Heart left ventricle (tissue), 13 donors: ENCODE data around the gene ENGASE.

ENCODE experiments used
- POLR2A ChIP-seq, 2 donors: fragments of 450-650 bp; IDR thresholded peaks; one replicate each; pipeline ENCODE4 v1.6.1; 2017; ENCODE audit warnings: antibody characterized with exemption in 2 of 2, mild to moderate bottlenecking in 2 of 2, moderate library complexity in 2 of 2
- TF ChIP-seq, protein P1 (sequence below), 12 donors: fragments of 200-600 bp; sonication (generic) in 4 of 12; IDR thresholded peaks; one replicate each; pipeline versions ENCODE4 v1.5.0 to v1.8.0; 2018 to 2022; ENCODE audit warnings: antibody characterized with exemption in 12 of 12, mild to moderate bottlenecking in 5 of 12
- donor health status: ischemic (EF 13 %, LVEDD 7.1; RV severe dilation, severe dysfunction).
- donor health status: DM: no; HTN: yes; CAD: no.
- donor health status: DM: no; HTN: no; CAD: no.
- donor health status: ischemic (EF 25% LVEDD 6.9; RV normal size, moderate dysfunction).
- donor health status: ischemic (EF 25% LVEDD 5.7; RV mildly dilated, moderate dysfunction).
- donor health status: ischemic (EF 35%, LVEDD 5.7; RV mildly dilated, moderate dysfunction).
- donor health status: nonischemic (EF 11% LVEDD 7.7; RV severe dilation, severe dysfunction).
- donor health status: DM: yes; HTN: yes; CAD: no.
- donor health status: PGD.
- donor health status: ischemic (EF 29% LVEDD 5.4; RV normal size, mild dysfunction).
- donor health status: nonischemic (EF 23%, LVEDD 6.1; RV moderate dilation, normal function).

DNA sequence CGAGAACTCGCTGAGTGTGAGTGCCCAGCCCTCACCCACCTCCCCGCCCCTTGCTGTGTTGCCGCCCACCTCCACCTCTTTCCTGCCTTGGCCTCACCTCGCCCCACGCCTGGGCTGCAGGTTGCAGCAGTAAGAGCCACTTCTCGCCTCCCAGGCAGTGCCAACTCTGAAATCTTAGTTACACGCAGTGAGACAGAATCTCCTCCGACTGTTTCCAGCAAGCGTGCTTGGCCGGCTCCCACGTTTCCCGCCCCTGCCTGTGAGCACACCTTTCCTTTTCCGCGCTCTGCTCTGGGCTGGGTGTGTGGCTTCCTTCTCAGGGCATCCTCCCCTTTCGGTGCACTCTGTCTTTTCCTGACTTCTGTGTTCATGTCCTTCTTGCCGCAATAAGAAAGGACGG, 5.7 kb downstream of the ENGASE start:
- TF ChIP-seq, protein P1, sequence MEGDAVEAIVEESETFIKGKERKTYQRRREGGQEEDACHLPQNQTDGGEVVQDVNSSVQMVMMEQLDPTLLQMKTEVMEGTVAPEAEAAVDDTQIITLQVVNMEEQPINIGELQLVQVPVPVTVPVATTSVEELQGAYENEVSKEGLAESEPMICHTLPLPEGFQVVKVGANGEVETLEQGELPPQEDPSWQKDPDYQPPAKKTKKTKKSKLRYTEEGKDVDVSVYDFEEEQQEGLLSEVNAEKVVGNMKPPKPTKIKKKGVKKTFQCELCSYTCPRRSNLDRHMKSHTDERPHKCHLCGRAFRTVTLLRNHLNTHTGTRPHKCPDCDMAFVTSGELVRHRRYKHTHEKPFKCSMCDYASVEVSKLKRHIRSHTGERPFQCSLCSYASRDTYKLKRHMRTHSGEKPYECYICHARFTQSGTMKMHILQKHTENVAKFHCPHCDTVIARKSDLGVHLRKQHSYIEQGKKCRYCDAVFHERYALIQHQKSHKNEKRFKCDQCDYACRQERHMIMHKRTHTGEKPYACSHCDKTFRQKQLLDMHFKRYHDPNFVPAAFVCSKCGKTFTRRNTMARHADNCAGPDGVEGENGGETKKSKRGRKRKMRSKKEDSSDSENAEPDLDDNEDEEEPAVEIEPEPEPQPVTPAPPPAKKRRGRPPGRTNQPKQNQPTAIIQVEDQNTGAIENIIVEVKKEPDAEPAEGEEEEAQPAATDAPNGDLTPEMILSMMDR (IDR thresholded peaks at IDR 0.05) = no peak
- TF ChIP-seq POLR2A (IDR thresholded peaks at IDR 0.05) = no peak
